CD14-positive monocyte (primary cell): ENCODE measurements around the gene STK32A. TPM values are rescaled to one million over a fixed set of nuclear protein-coding genes. Genes with fewer than 3 reads are reported as not detected.

Source experiments
- DNase-seq, 3 donors: peaks; one replicate each; pipeline ENCODE4 v3.0.0-alpha.2; 2011 to 2022
- H2AFZ ChIP-seq: 2 replicates; pipeline ENCODE4 v1.6.0; 2012; ENCODE audit warnings: mild to moderate bottlenecking, low read depth, low read length, inconsistent platforms; ENCODE audit not compliant: insufficient read depth, poor library complexity, severe bottlenecking
- H3K27ac ChIP-seq, 2 donors: 1 replicate in 1 of 2; 2 replicates in 1 of 2; pipeline ENCODE4 v1.5.1; 2012 to 2013; ENCODE audit warnings: low read length in 2 of 2, control low read depth in 1 of 2, inconsistent platforms in 1 of 2, low read depth in 1 of 2, mild to moderate bottlenecking in 1 of 2
- H3K27me3 ChIP-seq, 2 donors: one replicate each; pipeline versions ENCODE4 v1.6.0 to v1.6.1; 2011 to 2013; ENCODE audit warnings: low read length in 2 of 2; ENCODE audit not compliant: control insufficient read depth in 2 of 2, insufficient read depth in 2 of 2
- H3K36me3 ChIP-seq, 2 donors: replicated peaks in 1 of 2; 1 replicate in 1 of 2; 2 replicates in 1 of 2; pipeline versions ENCODE4 v1.5.1 to v1.6.1; 2012 to 2013; ENCODE audit warnings: low read length in 2 of 2, control low read depth in 1 of 2, inconsistent platforms in 1 of 2, mild to moderate bottlenecking in 1 of 2; ENCODE audit not compliant: insufficient read depth in 2 of 2, control insufficient read depth in 1 of 2
- H3K4me1 ChIP-seq, 2 donors: 1 replicate in 1 of 2; 2 replicates in 1 of 2; pipeline versions ENCODE4 v1.5.1 to v1.6.1; 2012 to 2013; ENCODE audit warnings: low read length in 2 of 2, control low read depth in 1 of 2, inconsistent platforms in 1 of 2, mild to moderate bottlenecking in 1 of 2, moderate library complexity in 1 of 2; ENCODE audit not compliant: insufficient read depth in 2 of 2, control insufficient read depth in 1 of 2
- H3K4me2 ChIP-seq: replicated peaks from 2 replicates; pipeline ENCODE3; 2012; ENCODE audit warnings: low read length, moderate library complexity, mild to moderate bottlenecking; ENCODE audit not compliant: poor library complexity, severe bottlenecking; ENCODE audit errors: extremely low read depth
- H3K4me3 ChIP-seq, 3 experiments: fragments of 200-600 bp in 1 of 3; sonication (generic) in 1 of 3; replicated peaks in 1 of 3; 1 replicate in 2 of 3; 2 replicates in 1 of 3; pipeline ENCODE4 v1.5.1; 2011 to 2013; ENCODE audit warnings: low read length in 3 of 3, mild to moderate bottlenecking in 3 of 3, control low read depth in 2 of 3, low read depth in 2 of 3, inconsistent platforms in 1 of 3, moderate library complexity in 1 of 3
- H3K79me2 ChIP-seq: 2 replicates; pipeline ENCODE4 v1.6.0; 2012; ENCODE audit warnings: mild to moderate bottlenecking, control low read depth, inconsistent platforms, low read length, moderate library complexity; ENCODE audit not compliant: insufficient read depth
- H3K9ac ChIP-seq: 2 replicates; pipeline ENCODE4 v1.6.0; 2017; ENCODE audit warnings: low read length, mild to moderate bottlenecking; ENCODE audit not compliant: insufficient read depth, poor library complexity, severe bottlenecking
- H3K9me3 ChIP-seq, 2 donors: replicated peaks in 1 of 2; 1 replicate in 1 of 2; 2 replicates in 1 of 2; pipeline versions ENCODE4 v1.5.1 to v1.6.1; 2012 to 2013; ENCODE audit warnings: low read length in 2 of 2, control low read depth in 1 of 2; ENCODE audit not compliant: control insufficient read depth in 1 of 2, insufficient read depth in 1 of 2
- H4K20me1 ChIP-seq: 2 replicates; pipeline ENCODE4 v1.6.0; 2012; ENCODE audit warnings: mild to moderate bottlenecking, low read length, control low read depth, moderate library complexity; ENCODE audit not compliant: insufficient read depth
- H3K27ac Mint-ChIP-seq, 7 donors: one replicate each; pipeline ENCODE4 v1.8.0; 2020; ENCODE audit warnings: mild to moderate bottlenecking in 7 of 7, mixed read lengths in 7 of 7, moderate library complexity in 6 of 7, inconsistent platforms in 2 of 7
- H3K27me3 Mint-ChIP-seq, 3 donors: one replicate each; pipeline ENCODE4 v1.8.0; 2021 to 2022; ENCODE audit warnings: low read depth in 3 of 3, mild to moderate bottlenecking in 3 of 3, mixed read lengths in 3 of 3, moderate library complexity in 3 of 3, inconsistent platforms in 1 of 3
- H3K36me3 Mint-ChIP-seq, 2 donors: one replicate each; pipeline ENCODE4 v1.8.0; 2020; ENCODE audit warnings: mixed read lengths in 2 of 2, inconsistent platforms in 1 of 2, mild to moderate bottlenecking in 1 of 2
- H3K4me1 Mint-ChIP-seq: one replicate; pipeline ENCODE4 v1.8.0; 2020; ENCODE audit warnings: mild to moderate bottlenecking, mixed read lengths
- H3K4me3 Mint-ChIP-seq, 2 donors: one replicate each; pipeline ENCODE4 v1.8.0; 2020; ENCODE audit warnings: mild to moderate bottlenecking in 2 of 2, mixed read lengths in 2 of 2, moderate library complexity in 1 of 2
- H3K9me3 Mint-ChIP-seq, 7 donors: one replicate each; pipeline ENCODE4 v1.8.0; 2020 to 2022; ENCODE audit warnings: mixed read lengths in 7 of 7, mild to moderate bottlenecking in 6 of 7, moderate library complexity in 6 of 7, inconsistent platforms in 2 of 7
- CTCF ChIP-seq: fragments of 200-600 bp; IDR thresholded peaks from one replicate; pipeline ENCODE4 v1.8.0; 2022; ENCODE audit warnings: antibody characterized with exemption, mild to moderate bottlenecking
- WGBS: methylation state at CpG from one replicate; pipeline ENCODE4 v1.1.5; 2013; ENCODE audit warnings: missing lambda C conversion rate; ENCODE audit not compliant: insufficient coverage; 5-methylcytosine and 5-hydroxymethylcytosine counted together
- intact Hi-C, 2 donors: fragments of 100-400 bp; cut with micrococcal nuclease; formaldehyde crosslinking; loops; one replicate each; pipeline versions ENCODE4 v1.15.0 to v1.15.1; 2023
- polyA plus RNA-seq, 3 donors: library from polyadenylated mRNA; depleted of rRNA in 1 of 3; unstranded in 2 of 3; stranded (reverse) in 1 of 3; fragments of 300-500 nt in 2 of 3; fragments of >200 nt in 1 of 3; fragmentation: Illumina TruSeq in 2 of 3; gene quantifications; 1 replicate in 2 of 3; 2 replicates in 1 of 3; pipeline ENCODE4 v1.2.3, GENCODE V29; 2012 to 2021

STK32A gene
- polyA plus RNA-seq, 3 donors = not detected

- Mint-ChIP-seq H3K36me3 (no peaks in the 10 kb centered on the region), H3K27me3 (peaks cover 0 to 2% (median 0%) of the 10 kb centered on the region in 3 donors), H3K4me1 (no peaks in the 10 kb centered on the region), H3K27ac (no peak overlapping the region), H3K9me3 (peaks cover 0 to 9% (median 3%) of the 10 kb centered on the region in 7 donors), H3K4me3 (no peak overlapping the region)
- H3K9ac ChIP-seq = no peak overlapping the region
- no peak overlapping the region for H3K27ac ChIP-seq
- no peaks in the 10 kb centered on the region for H4K20me1 ChIP-seq
- no peaks in the 10 kb centered on the region for H3K27me3 ChIP-seq
- DNase-seq = no peak
- H2AFZ ChIP-seq = no peak overlapping the region
- no peaks in the 10 kb centered on the region for H3K36me3 ChIP-seq
- TF ChIP-seq CTCF = no peak
- no peaks in the 10 kb centered on the region for H3K79me2 ChIP-seq
- intact Hi-C loops = no loop called here
- H3K4me1 ChIP-seq = no peaks in the 10 kb centered on the region
- H3K4me2 ChIP-seq = no peak overlapping the region
- WGBS = 100% methylated on average over 4 of the region's 4 CpGs
- H3K9me3 ChIP-seq = peaks cover 0 to 4% of the 10 kb centered on the region in 2 donors
- no peak overlapping the region for H3K4me3 ChIP-seq
Observed at GRCh38 chr5:147336876-147337275, 102.0 kb downstream of the STK32A start.

GRCh38 chr5:147339313-147339712 lies 104.5 kb downstream of the STK32A start:
- H3K27me3 ChIP-seq = no peaks in the 10 kb centered on the region
- TF ChIP-seq CTCF = no peak
- Mint-ChIP-seq H3K4me3 (no peak overlapping the region), H3K27me3 (peaks cover 0 to 3% (median 0%) of the 10 kb centered on the region in 3 donors), H3K27ac (no peak overlapping the region), H3K36me3 (no peaks in the 10 kb centered on the region), H3K4me1 (peaks cover 2% of the 10 kb centered on the region), H3K9me3 (peaks cover 0 to 9% (median 3%) of the 10 kb centered on the region in 7 donors)
- DNase-seq = no peak
- H4K20me1 ChIP-seq = no peaks in the 10 kb centered on the region
- no peaks in the 10 kb centered on the region for H3K36me3 ChIP-seq
- H3K4me1 ChIP-seq = no peaks in the 10 kb centered on the region
- no peak overlapping the region for H3K27ac ChIP-seq
- peaks cover 0 to 4% of the 10 kb centered on the region in 2 donors for H3K9me3 ChIP-seq
- H2AFZ ChIP-seq = no peak overlapping the region
- no peak overlapping the region for H3K4me3 ChIP-seq
- no peak overlapping the region for H3K9ac ChIP-seq
- no peak overlapping the region for H3K4me2 ChIP-seq
- intact Hi-C loops = no loop called here
- 88% methylated on average over 2 of the region's 4 CpGs for WGBS
- no peaks in the 10 kb centered on the region for H3K79me2 ChIP-seq
